Keratinocyte (primary cell): Measurements from ENCODE around the gene WFDC5. TPM values are rescaled to one million over a fixed set of nuclear protein-coding genes. Genes with fewer than 3 reads are reported as not detected.

Source experiments
- DNase-seq: peaks from one replicate; pipeline ENCODE4 v3.0.0-alpha.2; 2011; ENCODE audit warnings: low read depth, missing footprints, low spot score
- FAIRE-seq: peaks from 2 replicates; lab custom pipeline; 2011; peaks lifted over from hg19 to GRCh38; lab: Jason Lieb, UNC
- H2AFZ ChIP-seq: 2 replicates; pipeline ENCODE4 v1.6.0; 2012; ENCODE audit warnings: low read length, control low read depth, inconsistent platforms; ENCODE audit not compliant: control insufficient read depth
- H3K27ac ChIP-seq: 2 replicates; pipeline ENCODE4 v1.5.1; 2011; ENCODE audit warnings: low read length; ENCODE audit not compliant: control insufficient read depth, insufficient read depth
- H3K27me3 ChIP-seq: 3 replicates; pipeline ENCODE4 v1.6.0; 2011; ENCODE audit warnings: low read length; ENCODE audit not compliant: control insufficient read depth, insufficient read depth; ENCODE audit errors: extremely low read depth
- H3K36me3 ChIP-seq, 2 experiments: 2 replicates in 1 of 2; 3 replicates in 1 of 2; pipeline ENCODE4 v1.5.1; 2011; ENCODE audit warnings: low read length in 2 of 2, mild to moderate bottlenecking in 1 of 2; ENCODE audit not compliant: control insufficient read depth in 2 of 2, insufficient read depth in 2 of 2; ENCODE audit errors: extremely low read depth in 1 of 2
- H3K4me1 ChIP-seq: 3 replicates; pipeline ENCODE4 v1.5.1; 2011; ENCODE audit warnings: low read length; ENCODE audit not compliant: control insufficient read depth, insufficient read depth; ENCODE audit errors: extremely low read depth
- H3K4me2 ChIP-seq: 3 replicates; pipeline ENCODE4 v1.6.0; 2011; ENCODE audit warnings: low read depth, low read length; ENCODE audit not compliant: control insufficient read depth, insufficient read depth; ENCODE audit errors: extremely low read depth
- H3K4me3 ChIP-seq, 3 experiments: fragments of 200-600 bp in 1 of 3; sonication (generic) in 1 of 3; 2 replicates in 2 of 3; 3 replicates in 1 of 3; pipeline ENCODE4 v1.5.1; 2011 to 2016; ENCODE audit warnings: low read length in 3 of 3, mild to moderate bottlenecking in 3 of 3, control low read depth in 2 of 3, inconsistent platforms in 1 of 3, low read depth in 1 of 3, mixed read lengths in 1 of 3, mixed run types in 1 of 3, moderate library complexity in 1 of 3; ENCODE audit not compliant: control insufficient read depth in 2 of 3, insufficient read depth in 2 of 3; ENCODE audit errors: extremely low read depth in 1 of 3
- H3K79me2 ChIP-seq: 2 replicates; pipeline ENCODE4 v1.6.0; 2012; ENCODE audit warnings: low read length; ENCODE audit not compliant: control insufficient read depth, insufficient read depth
- H3K9ac ChIP-seq: 3 replicates; pipeline ENCODE4 v1.6.0; 2011; ENCODE audit warnings: low read length; ENCODE audit not compliant: control insufficient read depth, insufficient read depth; ENCODE audit errors: extremely low read depth
- H3K9me1 ChIP-seq: 3 replicates; pipeline ENCODE4 v1.6.0; 2011; ENCODE audit warnings: low read length; ENCODE audit not compliant: control insufficient read depth, insufficient read depth; ENCODE audit errors: extremely low read depth
- H3K9me3 ChIP-seq: 2 replicates; pipeline ENCODE4 v1.5.1; 2012; ENCODE audit warnings: low read depth, low read length; ENCODE audit not compliant: control insufficient read depth
- H4K20me1 ChIP-seq: 3 replicates; pipeline ENCODE4 v1.6.0; 2011; ENCODE audit warnings: low read length; ENCODE audit not compliant: control insufficient read depth, insufficient read depth; ENCODE audit errors: extremely low read depth
- EZH2 ChIP-seq: IDR thresholded peaks from one replicate; pipeline ENCODE4 v1.6.1; 2012; ENCODE audit warnings: inconsistent platforms, mild to moderate bottlenecking, low read length, moderate library complexity
- dilution Hi-C: fragments of 300-500 bp; cut with MboI; formaldehyde crosslinking; loops from one replicate; pipeline ENCODE4 v1.7.0; 2020; ENCODE audit warnings: low sequenced_read_pairs; ENCODE audit not compliant: extremely low pct_ligation_motif_present
- polyA plus RNA-seq, 5 experiments: library from polyadenylated mRNA; depleted of rRNA in 3 of 5; stranded (reverse) in 3 of 5; stranded (forward) in 1 of 5; unstranded in 1 of 5; fragments of >200 nt; gene quantifications; 1 replicate in 1 of 5; 2 replicates in 3 of 5; 3 replicates in 1 of 5; pipeline versions ENCODE4 v1.2.1 to v1.2.3, GENCODE V29; 2011 to 2012; ENCODE audit warnings: missing spikeins in 2 of 5, low read depth in 1 of 5, low replicate concordance in 1 of 5
- TF ChIP-seq, protein P1 (sequence below), 3 experiments: IDR thresholded peaks in 1 of 3; conservative IDR thresholded peaks in 1 of 3; optimal IDR thresholded peaks in 1 of 3; 2 replicates in 2 of 3; 3 replicates in 1 of 3; pipeline versions ENCODE3 to v1.5.1; 2011; ENCODE audit warnings: low read length in 3 of 3, mild to moderate bottlenecking in 3 of 3, moderate library complexity in 2 of 3, control low read depth in 1 of 3, inconsistent platforms in 1 of 3; ENCODE audit not compliant: insufficient read depth in 2 of 3; ENCODE audit errors: extremely low read depth in 1 of 3

Gene WFDC5
- polyA plus RNA-seq, 1 donor (not counting 4 experiments of a cell fraction or from before 2014, with no cell fraction given) = 5.1 TPM

DNA sequence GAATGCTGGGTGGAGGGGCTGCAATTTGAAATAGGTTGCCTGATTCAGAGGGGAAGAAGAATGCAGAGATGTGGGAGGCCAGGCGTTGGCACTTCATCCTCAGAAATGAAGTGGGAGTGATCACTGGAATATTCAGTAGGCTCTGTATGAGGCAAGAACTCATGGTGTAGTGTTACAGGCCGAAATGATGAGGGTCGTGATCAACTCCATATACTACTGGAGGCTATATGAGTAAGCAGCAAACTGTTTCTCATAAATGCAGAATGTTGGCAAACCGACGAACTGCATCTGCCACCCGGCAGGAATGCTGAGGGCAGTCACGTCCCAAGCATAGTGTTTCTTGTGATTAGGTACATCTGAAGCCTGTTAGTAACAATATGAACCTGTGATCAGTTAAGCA is 26.7 kb downstream of the WFDC5 start:
- Histone ChIP-seq H4K20me1 (no peaks in the 10 kb centered on the region), H3K9me1 (no peaks in the 10 kb centered on the region), H3K4me3 (no peak overlapping the region), H3K9ac (no peak overlapping the region), H3K27me3 (no peaks in the 10 kb centered on the region), H3K9me3 (no peaks in the 10 kb centered on the region), H3K4me1 (peaks cover 15% of the 10 kb centered on the region), H3K36me3 (peaks cover 0 to 1% of the 10 kb centered on the region in 2 experiments), H3K4me2 (peak overlapping the region; percentile 35), H3K27ac (peak overlapping the region; percentile 27), H2AFZ (no peak overlapping the region), H3K79me2 (no peaks in the 10 kb centered on the region)
- no peak for TF ChIP-seq EZH2
- TF ChIP-seq, protein P1, sequence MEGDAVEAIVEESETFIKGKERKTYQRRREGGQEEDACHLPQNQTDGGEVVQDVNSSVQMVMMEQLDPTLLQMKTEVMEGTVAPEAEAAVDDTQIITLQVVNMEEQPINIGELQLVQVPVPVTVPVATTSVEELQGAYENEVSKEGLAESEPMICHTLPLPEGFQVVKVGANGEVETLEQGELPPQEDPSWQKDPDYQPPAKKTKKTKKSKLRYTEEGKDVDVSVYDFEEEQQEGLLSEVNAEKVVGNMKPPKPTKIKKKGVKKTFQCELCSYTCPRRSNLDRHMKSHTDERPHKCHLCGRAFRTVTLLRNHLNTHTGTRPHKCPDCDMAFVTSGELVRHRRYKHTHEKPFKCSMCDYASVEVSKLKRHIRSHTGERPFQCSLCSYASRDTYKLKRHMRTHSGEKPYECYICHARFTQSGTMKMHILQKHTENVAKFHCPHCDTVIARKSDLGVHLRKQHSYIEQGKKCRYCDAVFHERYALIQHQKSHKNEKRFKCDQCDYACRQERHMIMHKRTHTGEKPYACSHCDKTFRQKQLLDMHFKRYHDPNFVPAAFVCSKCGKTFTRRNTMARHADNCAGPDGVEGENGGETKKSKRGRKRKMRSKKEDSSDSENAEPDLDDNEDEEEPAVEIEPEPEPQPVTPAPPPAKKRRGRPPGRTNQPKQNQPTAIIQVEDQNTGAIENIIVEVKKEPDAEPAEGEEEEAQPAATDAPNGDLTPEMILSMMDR (optimal IDR thresholded peaks at IDR 0.05 in 1 of 3, IDR thresholded peaks at IDR 0.05 in 1 of 3, conservative IDR thresholded peaks at IDR 0.05 in 1 of 3; ENCODE audit: extremely low read depth in 1 of 3, insufficient read depth in 2 of 3, low read length in 3 of 3) = no peak
- FAIRE-seq (peak; percentile 51), DNase-seq (peak; percentile 84)
- dilution Hi-C loops = no loop called here

DNA sequence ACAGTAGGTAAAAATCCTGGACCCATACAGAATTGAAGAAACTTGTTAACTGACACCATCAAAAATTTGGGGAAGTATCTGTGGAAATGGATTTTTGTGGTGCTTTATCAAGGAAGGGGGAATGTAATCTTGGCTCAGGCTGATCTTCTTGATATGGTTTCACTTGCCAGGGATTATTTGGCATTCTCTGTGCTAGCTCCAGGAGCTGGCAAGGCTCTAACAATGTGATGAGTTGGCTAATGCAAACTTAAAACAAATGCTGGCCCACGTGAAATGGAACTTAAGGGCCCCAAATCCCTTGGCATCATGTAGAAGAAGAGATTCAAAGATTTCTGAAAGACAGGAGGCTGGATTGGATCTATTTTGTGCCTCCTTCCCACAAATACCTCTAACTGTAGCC is 27.2 kb downstream of the WFDC5 start:
- H3K9ac ChIP-seq = no peak overlapping the region
- DNase-seq = no peak
- H3K4me3 ChIP-seq = no peak overlapping the region
- H3K4me2 ChIP-seq = peak overlapping the region; percentile 35
- no peak for TF ChIP-seq EZH2
- TF ChIP-seq, protein P1 (optimal IDR thresholded peaks at IDR 0.05 in 1 of 3, IDR thresholded peaks at IDR 0.05 in 1 of 3, conservative IDR thresholded peaks at IDR 0.05 in 1 of 3; ENCODE audit: extremely low read depth in 1 of 3, insufficient read depth in 2 of 3, low read length in 3 of 3) = no peak
- dilution Hi-C loops = no loop called here
- H3K36me3 ChIP-seq = peaks cover 0 to 1% of the 10 kb centered on the region in 2 experiments
- H4K20me1 ChIP-seq = no peaks in the 10 kb centered on the region
- no peaks in the 10 kb centered on the region for H3K9me3 ChIP-seq
- H3K9me1 ChIP-seq = no peaks in the 10 kb centered on the region
- FAIRE-seq = no peak
- H2AFZ ChIP-seq = no peak overlapping the region
- no peaks in the 10 kb centered on the region for H3K27me3 ChIP-seq
- no peaks in the 10 kb centered on the region for H3K79me2 ChIP-seq
- H3K4me1 ChIP-seq = peaks cover 15% of the 10 kb centered on the region
- H3K27ac ChIP-seq = peak overlapping the region; percentile 27
